ENCODE data around the gene IL12RB2. TPM values are rescaled to one million over a fixed set of nuclear protein-coding genes. Genes with fewer than 3 reads are reported as not detected.
A peak's percentile ranks its signal among the peaks of the same experiment; 100 is the strongest.

Gene IL12RB2
- total RNA-seq, 1 experiment from 2014 or later, result not detected

GRCh38 chr1:67333603-67334002, 25.9 kb downstream of the IL12RB2 start:
- no peaks in the 10 kb centered on the region for H3K27me3 ChIP-seq (ENCODE audit: low read length)
- H3K4me2 ChIP-seq (ENCODE audit: low read depth, low read length, poor library complexity, severe bottlenecking), result no peak overlapping the region
- no peak overlapping the region for H2AFZ ChIP-seq (ENCODE audit: low read length)
- H3K27ac ChIP-seq (ENCODE audit: low read length), result no peak overlapping the region
- no peaks in the 10 kb centered on the region for H3K9me2 ChIP-seq (replicated peaks; ENCODE audit: insufficient read depth, low read length)
- no peaks in the 10 kb centered on the region for H3K79me2 ChIP-seq (ENCODE audit: low read length)
- no peaks in the 10 kb centered on the region for H3K9me3 ChIP-seq (ENCODE audit: low read length)
- DNase-seq, result no peak
- H3K4me3 ChIP-seq (ENCODE audit: low read length), result no peak overlapping the region
- H3K36me3 ChIP-seq (ENCODE audit: insufficient read depth, low read length), result no peaks in the 10 kb centered on the region
- no peak overlapping the region for H3K9ac ChIP-seq (ENCODE audit: low read length)
- peaks cover 4% of the 10 kb centered on the region for H3K4me1 ChIP-seq (ENCODE audit: low read length)
- no peaks in the 10 kb centered on the region for H4K20me1 ChIP-seq (ENCODE audit: insufficient read depth, low read depth, low read length)

DNA sequence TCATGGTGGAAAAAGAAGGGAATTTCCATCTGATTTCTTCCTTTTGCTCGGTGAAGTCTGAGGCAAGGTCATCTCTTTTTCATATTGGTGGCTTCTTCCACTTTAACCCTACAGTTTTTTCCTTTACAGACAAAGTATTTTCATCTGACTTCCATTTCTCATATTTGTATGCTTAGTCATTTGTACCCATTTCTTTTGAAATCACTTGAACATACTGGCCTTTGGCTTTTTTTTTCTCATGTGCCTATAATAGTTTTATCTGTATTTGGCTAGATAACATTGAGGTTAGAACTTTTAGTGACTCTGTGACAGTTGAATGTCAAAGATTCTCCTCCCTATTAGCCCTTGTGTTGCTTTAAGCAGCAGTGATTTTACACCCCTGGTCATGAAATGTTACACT, 27.7 kb downstream of the IL12RB2 start:
- no peaks in the 10 kb centered on the region for H3K79me2 ChIP-seq (ENCODE audit: low read length)
- no peak overlapping the region for H3K4me2 ChIP-seq (ENCODE audit: low read depth, low read length, poor library complexity, severe bottlenecking)
- H3K9ac ChIP-seq (ENCODE audit: low read length), result no peak overlapping the region
- H3K27me3 ChIP-seq (ENCODE audit: low read length), result no peaks in the 10 kb centered on the region
- no peak for DNase-seq
- no peaks in the 10 kb centered on the region for H3K9me3 ChIP-seq (ENCODE audit: low read length)
- H3K4me3 ChIP-seq (ENCODE audit: low read length), result no peak overlapping the region
- peaks cover 21% of the 10 kb centered on the region for H3K4me1 ChIP-seq (ENCODE audit: low read length)
- H3K9me2 ChIP-seq (replicated peaks; ENCODE audit: insufficient read depth, low read length), result no peaks in the 10 kb centered on the region
- no peak overlapping the region for H3K27ac ChIP-seq (ENCODE audit: low read length)
- H3K36me3 ChIP-seq (ENCODE audit: insufficient read depth, low read length), result no peaks in the 10 kb centered on the region
- H4K20me1 ChIP-seq (ENCODE audit: insufficient read depth, low read depth, low read length), result no peaks in the 10 kb centered on the region
- no peak overlapping the region for H2AFZ ChIP-seq (ENCODE audit: low read length)

- Histone ChIP-seq H2AFZ (ENCODE audit: low read length) (no peak overlapping the region), H3K36me3 (ENCODE audit: insufficient read depth, low read length) (no peaks in the 10 kb centered on the region), H3K4me1 (ENCODE audit: low read length) (peaks cover 21% of the 10 kb centered on the region), H3K27ac (ENCODE audit: low read length) (no peak overlapping the region), H3K79me2 (ENCODE audit: low read length) (no peaks in the 10 kb centered on the region), H4K20me1 (ENCODE audit: insufficient read depth, low read depth, low read length) (no peaks in the 10 kb centered on the region; the same call in 1 of the 2 replicates), H3K4me3 (ENCODE audit: low read length) (no peak overlapping the region), H3K27me3 (ENCODE audit: low read length) (no peaks in the 10 kb centered on the region), H3K9me3 (ENCODE audit: low read length) (no peaks in the 10 kb centered on the region), H3K9ac (ENCODE audit: low read length) (no peak overlapping the region), H3K4me2 (ENCODE audit: low read depth, low read length, poor library complexity, severe bottlenecking) (no peak overlapping the region), H3K9me2 (replicated peaks; ENCODE audit: insufficient read depth, low read length) (no peaks in the 10 kb centered on the region)
- no peak for DNase-seq
These were observed 28.5 kb downstream of the IL12RB2 start for GRCh38 chr1:67336157-67336556.

DNA sequence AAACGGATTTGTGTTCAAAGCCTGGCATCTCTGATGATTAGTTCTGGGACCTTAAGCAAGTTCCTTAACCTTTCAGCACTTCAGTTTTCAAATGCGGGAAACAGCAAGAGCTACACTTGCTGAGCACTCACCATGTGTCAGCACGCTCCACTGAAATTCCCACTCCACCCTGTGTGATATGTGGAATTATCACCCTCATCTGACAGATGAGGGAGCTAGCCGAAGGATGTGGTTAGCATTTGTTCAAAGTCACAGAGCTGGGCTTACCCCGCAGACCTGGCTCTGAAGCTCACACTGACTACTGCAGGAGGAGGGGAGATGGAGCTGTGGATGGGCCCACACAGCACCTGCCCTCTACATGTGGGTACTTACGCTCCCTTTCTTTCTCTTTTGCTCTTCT, 29.1 kb downstream of the IL12RB2 start:
- Histone ChIP-seq H2AFZ (ENCODE audit: low read length) (no peak overlapping the region), H4K20me1 (ENCODE audit: insufficient read depth, low read depth, low read length) (no peaks in the 10 kb centered on the region; the same call in 1 of the 2 replicates), H3K27ac (ENCODE audit: low read length) (no peak overlapping the region), H3K9me2 (replicated peaks; ENCODE audit: insufficient read depth, low read length) (no peaks in the 10 kb centered on the region), H3K4me1 (ENCODE audit: low read length) (peaks cover 21% of the 10 kb centered on the region), H3K79me2 (ENCODE audit: low read length) (no peaks in the 10 kb centered on the region), H3K36me3 (ENCODE audit: insufficient read depth, low read length) (no peaks in the 10 kb centered on the region), H3K4me3 (ENCODE audit: low read length) (no peak overlapping the region), H3K9ac (ENCODE audit: low read length) (no peak overlapping the region), H3K4me2 (ENCODE audit: low read depth, low read length, poor library complexity, severe bottlenecking) (no peak overlapping the region), H3K9me3 (ENCODE audit: low read length) (no peaks in the 10 kb centered on the region), H3K27me3 (ENCODE audit: low read length) (no peaks in the 10 kb centered on the region)
- no peak for DNase-seq

DNA sequence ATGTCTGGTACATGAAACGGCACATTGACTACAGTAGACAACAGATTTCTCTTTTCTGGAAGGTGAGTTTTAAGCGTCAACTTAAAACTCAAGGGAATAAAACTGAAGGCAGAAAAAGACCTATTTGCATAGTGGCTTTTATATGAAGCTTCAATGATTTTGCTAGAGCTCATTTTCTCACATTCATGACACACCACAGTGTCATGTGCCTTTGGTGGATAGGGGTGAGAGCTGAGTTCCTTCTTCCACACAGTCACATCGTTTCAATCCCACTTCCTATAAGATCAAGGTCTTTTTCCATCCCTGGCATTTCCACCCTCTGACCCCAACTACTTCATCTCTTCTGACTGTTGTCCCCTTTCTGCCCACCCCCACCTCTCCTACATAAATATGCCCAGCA, 31.0 kb downstream of the IL12RB2 start:
- H3K4me1 ChIP-seq (ENCODE audit: low read length), result peaks cover 21% of the 10 kb centered on the region
- no peaks in the 10 kb centered on the region; the same call in 1 of the 2 replicates for H4K20me1 ChIP-seq (ENCODE audit: insufficient read depth, low read depth, low read length)
- peak overlapping the region; percentile 40 for H3K4me2 ChIP-seq (ENCODE audit: low read depth, low read length, poor library complexity, severe bottlenecking)
- no peaks in the 10 kb centered on the region for H3K36me3 ChIP-seq (ENCODE audit: insufficient read depth, low read length)
- no peak overlapping the region for H2AFZ ChIP-seq (ENCODE audit: low read length)
- H3K9ac ChIP-seq (ENCODE audit: low read length), result no peak overlapping the region
- H3K9me3 ChIP-seq (ENCODE audit: low read length), result no peaks in the 10 kb centered on the region
- no peak overlapping the region for H3K4me3 ChIP-seq (ENCODE audit: low read length)
- no peaks in the 10 kb centered on the region for H3K9me2 ChIP-seq (replicated peaks; ENCODE audit: insufficient read depth, low read length)
- peak; percentile 79 for DNase-seq
- no peak overlapping the region for H3K27ac ChIP-seq (ENCODE audit: low read length)
- H3K79me2 ChIP-seq (ENCODE audit: low read length), result no peaks in the 10 kb centered on the region
- H3K27me3 ChIP-seq (ENCODE audit: low read length), result no peaks in the 10 kb centered on the region

- Histone ChIP-seq H3K4me3 (ENCODE audit: low read length) (no peak overlapping the region), H3K36me3 (ENCODE audit: insufficient read depth, low read length) (no peaks in the 10 kb centered on the region), H3K27ac (ENCODE audit: low read length) (no peak overlapping the region), H3K79me2 (ENCODE audit: low read length) (no peaks in the 10 kb centered on the region), H4K20me1 (ENCODE audit: insufficient read depth, low read depth, low read length) (no peaks in the 10 kb centered on the region; the same call in 1 of the 2 replicates), H3K9me3 (ENCODE audit: low read length) (no peaks in the 10 kb centered on the region), H3K9me2 (replicated peaks; ENCODE audit: insufficient read depth, low read length) (no peaks in the 10 kb centered on the region), H3K4me1 (ENCODE audit: low read length) (peaks cover 21% of the 10 kb centered on the region), H3K9ac (ENCODE audit: low read length) (no peak overlapping the region), H3K27me3 (ENCODE audit: low read length) (no peaks in the 10 kb centered on the region), H2AFZ (ENCODE audit: low read length) (no peak overlapping the region), H3K4me2 (ENCODE audit: low read depth, low read length, poor library complexity, severe bottlenecking) (no peak overlapping the region)
- peak; percentile 51 for DNase-seq
These were observed 32.1 kb downstream of the IL12RB2 start for GRCh38 chr1:67339623-67340343.

DNA sequence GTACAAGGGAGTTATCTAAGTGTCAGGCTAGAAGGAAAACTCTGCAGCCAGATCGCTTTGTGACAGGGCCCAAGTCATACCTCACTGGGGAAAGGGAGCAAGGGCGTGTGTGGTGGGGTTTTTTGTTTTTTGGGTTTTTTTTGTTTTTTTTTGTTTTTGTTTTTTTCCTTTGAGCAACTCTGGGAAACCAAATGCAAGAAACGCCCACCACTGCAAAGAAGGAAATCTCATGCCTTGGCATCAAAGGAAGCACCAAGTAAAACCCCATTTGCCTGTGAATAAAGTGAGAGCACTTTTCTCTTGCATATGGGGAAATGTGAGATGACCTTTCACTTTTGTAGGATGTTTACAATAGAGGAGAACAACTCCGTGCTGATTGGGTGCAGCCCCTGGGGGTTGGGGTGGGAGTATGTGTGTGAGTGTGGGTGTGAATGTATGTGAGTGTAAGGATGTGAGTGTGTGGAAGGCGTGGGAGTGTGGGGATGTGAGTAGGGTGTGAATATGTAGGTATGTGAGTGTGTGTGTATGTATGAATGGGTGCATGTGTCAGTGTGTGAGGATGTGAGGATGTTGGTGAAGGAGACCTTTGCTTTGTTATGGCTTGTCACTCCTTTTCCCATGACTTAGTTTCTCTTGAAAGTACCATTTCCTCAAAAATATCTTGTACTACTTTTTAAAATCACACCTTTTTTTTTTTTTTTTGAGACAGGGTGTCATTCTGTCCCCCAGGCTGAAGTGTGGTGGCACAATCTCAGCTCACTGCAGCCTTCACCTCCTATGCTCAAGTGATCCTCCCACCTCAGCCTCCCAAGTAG, 34.6 kb downstream of the IL12RB2 start:
- no peak overlapping the region for H2AFZ ChIP-seq (ENCODE audit: low read length)
- no peak for DNase-seq
- H3K36me3 ChIP-seq (ENCODE audit: insufficient read depth, low read length), result no peaks in the 10 kb centered on the region
- H3K4me1 ChIP-seq (ENCODE audit: low read length), result peaks cover 21% of the 10 kb centered on the region
- no peaks in the 10 kb centered on the region for H3K9me3 ChIP-seq (ENCODE audit: low read length)
- peaks cover 15% of the 10 kb centered on the region for H4K20me1 ChIP-seq (ENCODE audit: insufficient read depth, low read depth, low read length)
- H3K4me3 ChIP-seq (ENCODE audit: low read length), result no peak overlapping the region
- no peak overlapping the region for H3K4me2 ChIP-seq (ENCODE audit: low read depth, low read length, poor library complexity, severe bottlenecking)
- no peaks in the 10 kb centered on the region for H3K9me2 ChIP-seq (replicated peaks; ENCODE audit: insufficient read depth, low read length)
- no peaks in the 10 kb centered on the region for H3K79me2 ChIP-seq (ENCODE audit: low read length)
- H3K9ac ChIP-seq (ENCODE audit: low read length), result no peak overlapping the region
- no peak overlapping the region for H3K27ac ChIP-seq (ENCODE audit: low read length)
- H3K27me3 ChIP-seq (ENCODE audit: low read length), result no peaks in the 10 kb centered on the region

DNA sequence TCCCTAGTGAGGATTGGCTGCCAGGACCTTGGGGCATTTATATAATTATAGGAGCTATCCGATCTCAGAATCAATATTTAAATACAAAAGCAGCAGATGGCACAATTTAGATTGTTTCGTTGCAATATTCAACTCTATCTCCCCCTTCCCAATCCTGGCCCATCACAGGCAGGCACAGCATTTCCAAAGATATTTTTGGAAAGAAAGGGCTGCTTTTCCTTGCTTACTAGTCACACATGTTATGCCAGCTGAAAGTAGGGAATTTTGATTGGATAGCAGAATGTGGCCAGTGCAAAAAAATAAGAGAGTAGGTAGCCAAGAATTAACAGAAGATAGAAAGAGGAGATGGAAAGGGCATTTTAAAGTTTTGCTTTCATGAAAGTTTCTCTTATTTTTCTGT, 37.9 kb downstream of the IL12RB2 start:
- H3K36me3 ChIP-seq (ENCODE audit: insufficient read depth, low read length), result no peaks in the 10 kb centered on the region
- no peaks in the 10 kb centered on the region for H3K4me1 ChIP-seq (ENCODE audit: low read length)
- H3K9me3 ChIP-seq (ENCODE audit: low read length), result no peaks in the 10 kb centered on the region
- no peaks in the 10 kb centered on the region for H3K79me2 ChIP-seq (ENCODE audit: low read length)
- no peak for DNase-seq
- no peak overlapping the region for H3K4me3 ChIP-seq (ENCODE audit: low read length)
- H3K4me2 ChIP-seq (ENCODE audit: low read depth, low read length, poor library complexity, severe bottlenecking), result no peak overlapping the region
- H3K27me3 ChIP-seq (ENCODE audit: low read length), result no peaks in the 10 kb centered on the region
- no peak overlapping the region for H2AFZ ChIP-seq (ENCODE audit: low read length)
- no peak overlapping the region for H3K27ac ChIP-seq (ENCODE audit: low read length)
- H4K20me1 ChIP-seq (ENCODE audit: insufficient read depth, low read depth, low read length), result peaks cover 24% of the 10 kb centered on the region
- no peaks in the 10 kb centered on the region for H3K9me2 ChIP-seq (replicated peaks; ENCODE audit: insufficient read depth, low read length)
- H3K9ac ChIP-seq (ENCODE audit: low read length), result no peak overlapping the region
